Liver (tissue), 3 donors: ENCODE measurements around the gene NAGPA.
A peak's percentile ranks its signal among the peaks of the same experiment; 100 is the strongest.

Source experiments
- CTCF ChIP-seq: fragments of 150-350 bp; IDR thresholded peaks from 2 replicates; pipeline ENCODE4 v1.5.1; 2017; ENCODE audit warnings: improper control_type of control experiment, low read depth, low read length; ENCODE audit not compliant: missing input control
- TF ChIP-seq, protein P1 (sequence below): IDR thresholded peaks from 2 replicates; pipeline ENCODE4 v1.6.1; 2016; ENCODE audit warnings: antibody characterized with exemption
- donor health status: healthy.
- donor health status: healthy.

- no peak for TF ChIP-seq CTCF
- TF ChIP-seq, protein P1, sequence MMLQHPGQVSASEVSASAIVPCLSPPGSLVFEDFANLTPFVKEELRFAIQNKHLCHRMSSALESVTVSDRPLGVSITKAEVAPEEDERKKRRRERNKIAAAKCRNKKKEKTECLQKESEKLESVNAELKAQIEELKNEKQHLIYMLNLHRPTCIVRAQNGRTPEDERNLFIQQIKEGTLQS, result peak; percentile 72
These were observed 38.1 kb upstream of the NAGPA start, which contains the start of gene ALG1 for GRCh38 chr16:5071681-5072333.
